Measurements from ENCODE around the gene PGM5.

The PGM5 gene

DNA sequence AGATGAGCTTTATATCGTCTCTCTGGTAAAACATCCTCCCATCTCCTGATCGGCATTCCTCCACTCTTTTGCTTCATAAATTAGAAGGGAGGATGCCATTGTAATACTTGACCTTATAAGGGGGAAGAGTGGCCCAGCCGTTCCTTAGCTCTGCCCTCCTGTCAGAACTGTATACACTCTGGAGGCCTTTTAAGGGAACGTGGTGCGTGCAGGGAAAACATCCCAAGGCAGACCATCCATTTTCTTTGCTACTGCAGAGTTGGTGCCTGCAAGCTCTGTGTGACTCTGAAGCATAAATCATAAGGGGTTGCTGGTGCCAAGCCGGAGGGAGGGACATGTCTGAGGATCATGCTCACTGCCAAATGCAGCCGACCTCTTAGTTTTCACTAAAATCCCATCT lies 90.4 kb downstream of the PGM5 start:
- DNase-seq: no peak

DNA sequence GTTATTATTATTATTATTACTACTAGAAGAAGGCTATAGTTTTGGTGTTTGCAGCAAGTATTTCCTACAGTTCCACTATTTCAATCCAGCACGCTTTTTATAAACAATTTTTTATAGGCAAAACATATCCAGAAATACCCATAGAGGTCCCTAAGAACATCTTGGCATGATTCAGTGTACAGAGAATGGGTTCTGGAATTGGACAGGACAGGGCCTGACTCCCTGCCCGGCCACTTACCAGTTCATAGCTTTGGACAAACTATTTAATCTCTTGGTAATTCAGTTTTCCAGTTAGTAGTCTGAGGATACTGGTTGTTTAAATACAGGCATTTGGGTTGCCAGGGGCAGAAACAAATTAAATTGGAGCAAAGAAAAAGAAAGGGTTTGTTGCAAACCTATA lies 91.2 kb downstream of the PGM5 start:
- DNase-seq: no peak

DNA sequence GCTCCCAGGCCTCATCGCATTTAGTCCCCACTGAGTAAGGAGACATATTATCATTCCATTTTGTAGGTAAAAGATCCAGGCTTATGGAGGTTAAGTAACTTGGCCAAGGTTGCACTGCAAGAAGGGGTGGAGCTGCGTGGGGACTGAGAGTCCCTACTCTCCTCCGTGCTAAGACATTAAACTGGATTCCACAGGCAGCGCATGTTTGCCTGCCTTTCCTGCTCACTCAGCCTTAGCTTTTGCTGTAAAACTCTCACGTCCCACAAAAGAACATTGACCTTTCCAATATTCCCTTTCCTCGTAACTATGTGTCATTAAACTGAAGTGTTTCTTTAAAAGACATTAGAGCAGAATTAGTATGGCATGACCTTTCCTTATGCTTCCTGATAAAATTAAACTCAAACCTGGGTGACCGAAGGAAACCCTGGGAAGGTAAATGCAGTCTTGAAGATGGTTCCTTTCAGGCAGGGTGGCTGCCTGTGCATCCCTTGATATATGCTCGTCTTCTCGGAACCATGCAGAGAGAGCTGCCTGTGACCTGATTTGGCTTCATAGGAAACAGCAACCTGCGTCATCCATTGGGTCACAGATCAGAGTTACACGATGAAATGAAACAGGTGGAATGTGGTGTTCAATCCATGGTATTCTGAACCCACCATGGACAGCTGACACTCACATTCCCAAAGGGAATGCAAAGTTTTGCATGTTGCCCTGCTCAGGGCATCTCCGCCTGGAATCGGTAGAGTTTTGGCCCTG lies 98.3 kb downstream of the PGM5 start:
- no peak for DNase-seq

DNA sequence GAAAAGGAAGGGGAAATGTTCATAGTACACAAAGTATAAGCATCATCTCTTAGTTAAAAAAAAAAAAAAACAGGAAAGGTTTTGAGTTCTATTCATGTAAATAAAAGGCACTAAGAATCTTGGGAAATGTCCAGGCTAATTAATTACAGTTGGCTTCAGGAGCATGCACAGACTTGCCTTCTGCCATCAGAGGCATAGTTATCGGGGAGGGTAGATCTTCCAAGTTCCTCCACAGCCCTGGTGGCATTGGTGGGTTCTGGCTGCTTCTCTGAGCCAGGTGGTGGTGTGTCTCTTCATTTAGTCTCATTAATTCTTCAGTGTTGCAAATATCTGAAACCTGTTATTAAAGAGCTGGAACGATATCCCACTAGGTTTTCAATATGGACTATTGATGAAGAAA lies 99.0 kb downstream of the PGM5 start:
- no peak for DNase-seq

DNA sequence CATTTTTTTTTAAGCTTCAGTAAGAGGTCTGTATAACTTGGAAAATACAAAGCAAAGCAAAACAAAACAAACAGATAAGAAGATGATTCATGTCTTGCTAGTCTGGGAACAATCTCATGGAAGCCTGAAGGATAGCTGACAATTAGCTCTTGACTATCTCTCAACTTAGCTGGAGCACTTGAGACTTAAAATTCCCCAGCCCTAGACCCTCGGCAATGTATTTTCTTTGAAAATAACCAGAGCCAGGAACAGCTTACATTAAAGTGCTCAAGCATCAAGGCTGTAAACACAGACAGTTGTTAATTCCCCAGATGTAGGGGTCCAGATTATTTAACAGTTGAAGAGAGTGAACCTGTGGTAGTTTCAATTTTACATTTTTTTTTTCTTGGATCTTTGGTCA lies 101.4 kb downstream of the PGM5 start:
- no peak for DNase-seq

DNA sequence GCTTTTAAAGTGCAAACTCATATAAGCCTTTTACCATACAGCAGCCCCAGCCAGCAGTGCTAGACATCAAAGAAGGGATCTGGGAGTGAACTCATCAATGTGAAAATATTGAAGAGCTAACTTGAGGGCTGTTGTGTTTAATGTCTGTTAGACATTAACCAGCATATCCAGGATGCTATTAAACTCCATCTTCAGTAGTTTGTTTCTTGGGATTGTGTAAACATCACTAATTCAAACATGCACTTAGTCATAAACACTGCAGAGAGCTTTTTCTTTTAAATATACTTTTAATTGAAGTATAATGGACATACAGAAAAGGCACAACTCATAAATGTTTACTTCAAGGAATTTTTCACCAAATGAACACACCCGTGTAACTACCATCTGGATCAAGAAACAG lies 102.5 kb downstream of the PGM5 start:
- DNase-seq: no peak

DNA sequence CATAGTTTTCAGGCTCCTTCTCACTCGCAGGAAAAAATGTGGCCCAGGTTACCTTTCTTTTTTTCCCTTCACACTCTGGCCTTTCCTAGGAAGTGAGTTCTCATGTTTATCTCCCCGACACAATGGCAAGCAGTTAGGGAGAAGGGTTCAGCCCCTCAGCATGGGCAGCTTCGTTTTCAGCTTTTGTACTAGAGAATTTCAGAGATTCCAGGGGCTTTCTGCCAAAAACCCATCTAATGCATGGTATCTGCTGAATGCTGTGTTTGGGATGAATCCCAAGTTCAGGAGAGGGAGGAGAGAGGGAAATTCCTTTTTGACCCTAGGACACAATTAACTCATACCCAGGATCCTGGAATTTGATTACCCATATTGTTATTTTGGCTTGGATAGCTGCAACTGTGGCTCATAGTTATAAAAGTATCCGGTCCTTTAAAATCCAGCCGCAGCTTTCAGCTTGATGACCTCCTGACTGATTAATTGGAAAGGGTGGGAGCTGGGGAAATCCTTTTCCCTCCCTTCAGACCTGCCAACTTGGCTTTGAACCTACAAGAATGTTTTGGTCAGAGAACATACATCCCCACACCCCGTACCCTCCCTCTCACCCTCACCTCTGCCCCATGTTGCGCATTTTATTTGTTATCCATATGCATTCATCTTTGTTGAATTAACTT lies 105.8 kb downstream of the PGM5 start:
- no peak for DNase-seq

DNA sequence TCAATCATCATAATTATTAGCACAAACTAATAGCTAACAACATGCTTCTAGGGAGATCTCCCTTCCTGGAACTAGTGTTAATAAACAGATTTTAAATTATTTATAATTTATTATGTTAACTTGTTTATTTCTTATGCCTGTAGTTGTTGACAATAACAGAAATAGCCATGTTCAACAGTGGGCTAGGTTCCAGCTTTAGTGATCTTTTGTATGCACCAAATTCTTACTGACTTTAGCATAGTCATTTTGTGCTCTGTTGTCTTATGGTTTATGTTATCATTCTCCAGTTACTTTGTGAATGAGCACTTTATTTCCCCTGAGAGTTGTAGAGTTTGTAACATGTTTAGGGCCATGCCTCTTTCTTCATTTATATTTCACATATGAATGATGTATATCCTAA lies 113.7 kb downstream of the PGM5 start:
- DNase-seq: no peak

DNA sequence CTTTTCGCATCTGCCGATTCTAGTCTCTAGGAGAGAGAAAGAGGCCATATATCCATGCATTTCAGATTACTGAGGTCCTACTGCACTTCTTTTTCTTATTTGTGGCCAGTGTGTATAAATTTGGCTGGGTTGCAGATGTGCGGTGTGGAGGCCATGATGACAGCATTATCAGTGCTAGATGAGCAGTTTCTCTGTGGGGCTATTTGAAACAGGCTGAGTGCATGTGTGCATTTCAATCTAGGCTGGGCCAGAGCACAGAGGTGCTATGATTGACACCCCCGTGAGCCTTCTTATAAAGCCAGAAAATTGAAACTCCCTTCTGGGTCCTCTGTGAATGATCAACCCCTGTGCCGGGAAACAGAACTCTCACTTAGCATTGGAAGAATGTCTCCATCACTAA lies 114.2 kb downstream of the PGM5 start:
- no peak for DNase-seq

DNA sequence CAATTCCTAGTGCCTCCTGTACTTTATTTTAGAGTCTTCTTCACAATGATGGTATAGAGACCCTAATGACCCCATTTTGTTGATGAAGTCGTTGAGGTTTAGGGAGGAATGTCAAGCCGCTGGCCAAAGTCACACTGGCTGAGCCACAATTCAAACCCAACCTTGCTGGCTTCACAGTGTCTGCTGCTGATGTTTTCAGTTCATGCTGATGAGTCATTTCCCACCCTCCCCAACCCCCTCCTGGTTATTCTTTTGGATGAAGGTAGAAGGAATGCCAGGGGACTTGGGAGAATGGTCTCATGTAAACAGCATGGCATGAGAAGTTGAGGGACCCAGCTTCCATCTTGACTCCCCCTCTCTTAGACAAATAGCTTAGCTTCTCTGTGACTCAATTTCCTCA lies 115.7 kb downstream of the PGM5 start:
- no peak for DNase-seq

DNA sequence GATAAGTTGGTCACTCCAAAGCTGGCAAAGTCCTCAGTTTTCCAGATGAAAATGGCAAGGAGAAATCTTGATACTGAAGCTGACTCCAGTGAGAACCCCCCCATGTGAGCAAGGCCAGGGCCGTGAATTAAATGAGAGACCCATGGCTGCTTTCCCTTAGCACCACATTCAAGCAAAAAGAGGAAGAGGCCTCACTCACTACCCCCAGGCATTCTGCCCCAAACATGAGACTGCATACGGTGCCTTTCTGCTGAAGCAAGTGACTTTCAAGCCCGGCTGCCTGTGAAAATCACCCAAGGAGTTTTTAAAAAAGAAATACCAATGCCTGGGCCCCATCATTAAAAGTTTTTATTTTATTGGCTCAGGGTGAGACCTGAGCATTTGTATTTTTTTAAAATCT lies 117.4 kb downstream of the PGM5 start:
- DNase-seq: no peak

DNA sequence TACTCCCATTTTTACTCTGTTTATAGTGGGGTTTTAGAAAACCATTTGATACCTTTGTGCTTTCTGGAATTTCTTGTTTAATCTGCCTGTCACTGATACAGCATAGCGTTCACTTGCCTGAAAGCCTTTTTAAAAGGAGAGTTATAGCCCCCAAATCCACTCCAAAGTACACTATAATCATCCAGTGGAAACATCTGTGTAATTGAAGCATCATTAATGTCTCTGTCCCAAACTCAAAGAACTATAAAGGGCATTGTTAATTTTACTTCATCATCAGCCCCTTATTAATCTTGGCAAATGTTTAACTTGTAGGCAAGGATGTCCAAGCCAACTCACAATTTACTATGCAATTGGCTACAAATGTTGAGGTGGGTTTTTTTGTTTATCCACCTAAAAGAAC lies 120.0 kb downstream of the PGM5 start:
- DNase-seq: no peak

DNA sequence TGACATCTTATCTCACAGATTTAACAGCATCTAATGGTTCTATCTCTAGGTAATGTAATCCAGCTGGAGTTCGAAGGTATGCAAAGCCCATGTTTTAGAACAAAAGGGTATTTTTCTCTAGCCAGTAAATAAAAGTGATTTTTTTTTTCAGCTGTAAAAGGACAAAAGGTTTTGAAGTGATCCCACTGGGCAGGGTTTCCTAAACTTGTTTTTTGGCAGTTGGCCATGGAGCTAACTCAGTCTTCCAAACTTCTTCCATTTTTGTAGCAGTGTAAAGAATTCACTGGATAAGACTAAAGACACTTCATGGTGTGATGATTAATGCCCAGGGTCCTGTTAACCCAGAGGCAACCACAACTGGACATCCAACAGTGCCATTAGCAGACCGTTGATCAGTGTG lies 120.4 kb downstream of the PGM5 start:
- no peak for DNase-seq

DNA sequence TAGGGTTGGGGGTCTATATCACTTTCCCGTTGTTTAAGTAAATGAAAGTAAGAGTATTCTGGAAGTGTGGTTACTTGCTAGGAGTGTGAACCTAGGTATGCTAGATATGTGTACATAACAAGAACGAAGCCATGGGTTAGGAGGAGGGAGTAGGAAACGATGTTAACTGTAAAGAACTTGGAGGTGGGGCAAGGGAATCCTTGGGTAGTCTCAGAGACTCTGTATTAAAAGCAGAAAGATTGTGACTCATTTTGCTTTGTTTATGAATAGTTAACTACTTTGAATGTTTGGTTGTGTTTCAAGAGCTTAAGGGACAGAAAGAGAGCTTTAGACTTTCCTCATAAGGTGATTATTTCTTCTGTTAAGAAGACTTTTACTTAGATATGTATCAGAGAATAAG lies 124.4 kb downstream of the PGM5 start:
- no peak for DNase-seq

DNA sequence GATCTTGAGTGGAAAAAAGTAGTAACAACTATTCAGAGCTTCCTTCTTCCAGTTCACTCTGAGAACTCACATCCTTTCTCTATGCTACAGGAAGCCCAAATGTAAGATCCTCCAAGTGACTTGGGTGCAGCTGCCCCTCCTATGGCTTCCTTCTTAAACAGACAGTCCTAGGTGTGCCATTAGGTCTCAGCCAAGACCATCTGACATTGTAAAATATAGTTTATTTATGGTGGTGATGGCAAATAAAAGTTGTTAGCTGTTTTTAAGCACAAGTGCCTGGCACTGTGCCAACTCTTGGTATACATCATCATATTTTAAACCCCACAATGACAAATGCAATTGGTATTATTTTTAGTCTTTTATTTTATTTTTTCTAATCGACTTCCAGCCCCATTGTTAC lies 126.1 kb downstream of the PGM5 start:
- DNase-seq: no peak

DNA sequence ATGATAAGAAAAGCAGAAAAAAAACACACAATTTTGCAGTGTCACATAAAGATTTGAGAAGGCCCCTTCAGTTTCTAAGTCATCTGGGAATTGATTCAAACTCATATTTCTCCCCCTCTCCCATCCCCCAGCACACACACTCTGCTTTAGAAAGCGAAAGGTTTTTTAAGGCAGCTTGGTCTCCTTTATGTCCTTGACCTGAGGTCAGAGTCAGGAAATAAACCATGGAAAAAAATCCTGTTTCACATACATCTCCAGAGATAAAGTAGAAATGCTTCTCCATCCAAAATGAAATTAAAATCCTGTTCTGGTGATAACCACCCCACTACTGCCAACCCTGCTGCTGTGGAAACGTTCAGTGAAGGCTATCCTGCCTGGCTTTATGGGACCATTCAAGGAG lies 131.7 kb downstream of the PGM5 start:
- DNase-seq: no peak

DNA sequence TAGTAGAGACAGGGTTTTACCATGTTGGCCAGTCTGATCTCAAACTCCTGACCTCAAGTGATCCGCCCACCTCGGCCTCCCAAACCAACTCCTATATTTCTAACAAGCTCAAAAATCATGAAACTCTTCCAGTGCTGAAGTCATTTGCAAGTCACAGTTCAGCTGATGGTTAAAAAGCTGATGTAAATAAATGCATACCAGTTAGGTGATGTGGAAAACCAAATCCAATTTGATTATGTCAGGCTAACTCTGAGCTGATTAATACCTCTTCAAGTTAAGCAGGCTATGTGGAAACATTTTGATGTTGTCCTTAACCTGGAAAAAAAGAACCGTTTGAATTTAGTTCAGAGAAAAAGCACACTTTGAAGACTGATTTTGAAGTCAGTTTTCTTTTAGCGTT lies 133.2 kb downstream of the PGM5 start:
- no peak for DNase-seq

DNA sequence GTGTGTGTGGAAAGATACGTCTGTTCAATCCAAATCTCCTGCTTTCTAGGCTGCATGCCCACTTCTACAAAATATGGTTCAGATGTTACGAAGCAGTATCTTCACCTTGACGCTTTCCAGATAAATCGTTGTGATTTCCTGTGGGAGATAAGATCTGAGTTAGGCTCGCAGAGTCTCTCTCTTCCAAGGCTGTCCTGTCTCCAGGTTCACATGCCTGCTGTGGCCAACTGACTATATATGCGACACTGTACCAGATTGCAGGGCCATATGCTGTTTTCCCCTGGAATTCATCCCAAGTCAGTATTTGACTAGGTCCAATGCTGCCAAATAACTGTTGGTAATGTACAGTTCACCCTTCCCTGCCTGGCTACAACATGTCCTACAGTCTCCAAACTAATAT lies 136.4 kb downstream of the PGM5 start:
- no peak for DNase-seq

DNA sequence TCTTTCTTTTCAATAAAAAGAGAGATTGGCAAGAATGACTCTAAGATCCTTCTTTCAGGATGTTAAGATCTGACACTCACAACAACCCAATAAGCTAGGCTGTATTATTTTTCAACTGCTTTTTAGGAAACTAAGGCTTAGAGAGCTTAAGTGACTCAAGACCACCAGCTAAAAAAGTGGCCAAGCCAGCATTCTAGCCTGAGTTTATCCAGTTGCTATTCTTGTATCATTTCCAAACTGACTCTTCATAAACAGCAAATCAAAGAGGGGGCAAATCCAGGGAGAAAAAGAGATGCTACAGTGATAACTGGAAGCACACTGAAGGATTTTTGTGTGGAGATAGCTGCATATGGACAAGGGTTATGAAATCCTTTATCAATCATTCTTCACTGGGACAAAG lies 137.1 kb downstream of the PGM5 start:
- DNase-seq: no peak

DNA sequence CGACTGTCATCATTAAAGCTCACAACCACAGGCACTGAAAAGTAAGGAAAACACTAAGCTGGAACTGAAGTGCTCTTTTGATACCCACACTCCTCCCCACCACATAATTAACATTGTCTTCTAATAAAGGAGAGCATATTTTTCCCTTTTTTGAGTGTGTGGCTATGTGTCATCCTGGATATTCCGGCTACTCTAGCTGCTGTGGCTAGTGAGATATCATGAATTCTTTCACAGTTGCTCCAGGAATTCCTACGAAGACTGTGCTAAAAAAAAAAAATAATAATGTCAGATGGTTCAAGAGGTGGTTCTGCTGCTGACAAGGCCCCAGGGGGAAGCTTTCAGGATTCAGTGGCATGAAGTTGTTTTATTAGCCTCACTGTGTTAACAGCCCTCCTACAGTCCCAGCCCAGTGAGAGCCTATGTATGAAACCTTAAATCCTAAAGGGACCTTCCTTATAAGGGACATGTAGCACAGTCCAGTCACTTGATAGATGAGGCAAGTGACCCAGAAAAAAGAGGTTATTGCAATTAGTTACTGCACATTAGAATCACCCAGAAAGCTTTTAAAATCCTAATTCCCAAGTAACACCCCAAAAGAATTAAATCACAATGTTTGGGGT lies 137.7 kb downstream of the PGM5 start:
- no peak for DNase-seq

DNA sequence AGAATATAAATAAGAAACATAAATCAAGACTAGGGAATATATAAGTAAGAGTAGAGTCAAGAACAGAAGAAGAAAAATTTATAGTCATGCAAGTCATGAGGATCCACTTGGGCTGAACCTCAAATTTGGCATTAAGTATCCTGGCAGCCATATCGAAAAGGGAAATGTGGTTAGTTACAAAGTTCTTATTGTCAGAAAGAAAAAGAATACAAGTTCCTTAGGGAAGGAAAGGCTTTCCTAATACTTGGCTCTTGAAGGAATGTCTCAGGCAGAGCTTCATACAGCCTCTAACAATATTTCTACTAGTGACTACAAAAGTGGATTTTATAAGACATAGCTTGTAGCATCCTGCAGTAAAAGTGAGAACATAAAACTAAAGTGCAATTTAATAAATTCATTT lies 138.8 kb downstream of the PGM5 start:
- DNase-seq: no peak

DNA sequence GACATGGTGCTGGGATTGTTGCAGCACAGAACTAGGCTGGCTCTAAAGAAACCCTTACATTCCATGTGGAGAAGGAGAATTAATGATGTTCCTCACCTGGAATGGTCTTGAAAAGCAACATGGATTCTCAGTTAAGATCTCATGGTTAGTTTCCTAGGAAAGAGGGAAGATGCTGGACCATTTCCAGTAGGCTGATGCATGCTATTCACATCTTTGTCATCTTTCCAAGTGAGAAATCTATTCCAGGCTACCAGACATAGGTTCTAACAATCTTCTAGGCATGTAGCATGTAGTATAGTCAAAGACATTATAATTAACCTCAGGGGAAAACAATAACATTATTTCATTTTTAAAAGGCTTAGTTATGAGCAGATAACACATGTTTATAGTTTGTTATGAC lies 139.9 kb downstream of the PGM5 start:
- no peak for DNase-seq

DNA sequence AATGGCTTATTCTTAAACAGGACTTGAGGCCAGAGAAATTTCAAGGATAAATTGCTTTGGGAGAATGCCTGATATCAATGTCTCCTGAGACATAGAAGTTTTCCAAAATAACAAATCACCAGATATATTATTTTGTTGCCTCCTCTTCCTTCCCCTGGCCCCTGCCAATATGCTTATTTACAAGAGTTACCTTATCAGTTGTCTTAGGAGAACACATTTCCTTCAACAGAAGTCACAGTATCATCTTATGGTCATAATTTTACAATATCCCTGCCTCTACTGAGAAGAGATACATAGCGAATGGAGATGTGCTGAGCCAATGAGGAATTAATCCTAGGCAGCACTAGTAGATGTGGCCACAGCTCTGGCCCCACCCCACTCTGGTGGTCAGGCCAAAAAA lies 141.2 kb downstream of the PGM5 start:
- DNase-seq: no peak

DNA sequence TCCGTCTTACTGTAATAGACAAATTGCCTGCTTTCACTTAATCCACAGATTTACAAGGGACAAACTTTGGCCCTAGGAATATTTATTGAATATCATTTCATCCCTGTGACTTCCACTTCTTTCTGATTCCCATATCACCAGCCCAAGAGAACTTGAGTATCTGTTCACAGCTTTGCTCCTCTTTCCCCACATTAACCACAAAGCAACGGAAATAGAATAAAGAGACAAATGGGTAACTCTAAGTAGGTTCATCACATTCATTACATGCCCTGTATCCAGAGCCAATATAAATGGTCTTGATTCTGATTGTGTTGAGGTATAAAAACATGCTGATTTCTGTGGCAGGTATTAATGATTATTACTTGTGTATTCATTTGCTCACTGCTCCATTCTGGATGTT lies 142.4 kb downstream of the PGM5 start:
- no peak for DNase-seq

Measured in NCI-H526 treated with DMSO at 0.1 percent for 48 hours (cell line).